H1 (cell line): Measurements from ENCODE around the gene MS4A18. TPM values are rescaled to one million over a fixed set of nuclear protein-coding genes. Genes with fewer than 3 reads are reported as not detected.

ENCODE experiments used
- BRCA1 ChIP-seq: IDR thresholded peaks from 2 replicates; pipeline ENCODE4 v1.6.1; 2012; ENCODE audit warnings: low read depth, low read length, improper control_type of control experiment
- CBX8 ChIP-seq: fragments of 300-800, 300-1000 bp; sonication (generic); IDR thresholded peaks from 2 replicates; pipeline ENCODE4 v1.7.1; 2016; ENCODE audit warnings: low read depth, low read length, borderline replicate concordance
- CHD1 ChIP-seq: IDR thresholded peaks from 2 replicates; pipeline ENCODE4 v1.6.1; 2012; ENCODE audit warnings: low read depth, low read length, improper control_type of control experiment
- CHD7 ChIP-seq: fragments of 300-600 bp; sonication (generic); IDR thresholded peaks from 2 replicates; pipeline ENCODE4 v1.7.1; 2012; ENCODE audit warnings: low read length, moderate library complexity, mild to moderate bottlenecking, inconsistent platforms; ENCODE audit not compliant: insufficient replicate concordance
- GTF2F1 ChIP-seq: IDR thresholded peaks from 2 replicates; pipeline ENCODE4 v1.6.1; 2012; ENCODE audit warnings: low read depth, low read length, improper control_type of control experiment, borderline replicate concordance
- JUND ChIP-seq: IDR thresholded peaks from 2 replicates; pipeline ENCODE4 v1.6.1; 2011; ENCODE audit warnings: mild to moderate bottlenecking, improper control_type of control experiment, low read length
- NANOG ChIP-seq: IDR thresholded peaks from 2 replicates; pipeline ENCODE4 v1.6.1; 2011; ENCODE audit warnings: low read length, low read depth, mild to moderate bottlenecking, inconsistent platforms; ENCODE audit not compliant: insufficient read depth, poor library complexity, severe bottlenecking
- USF2 ChIP-seq: IDR thresholded peaks from 2 replicates; pipeline ENCODE4 v1.6.1; 2011; ENCODE audit warnings: low read length, improper control_type of control experiment
- YY1 ChIP-seq: IDR thresholded peaks from 2 replicates; pipeline ENCODE4 v1.6.1; 2011; ENCODE audit warnings: low read depth, mild to moderate bottlenecking, low read length
- polyA plus RNA-seq, 7 experiments: library from polyadenylated mRNA; depleted of rRNA in 3 of 7; stranded (reverse) in 5 of 7; unstranded in 2 of 7; fragments of >200 nt in 5 of 7; fragments of 200-250 nt in 2 of 7; gene quantifications; 1 replicate in 5 of 7; 2 replicates in 1 of 7; 4 replicates in 1 of 7; pipeline versions ENCODE4 v1.2.1 to v1.2.3, GENCODE V29; 2011 to 2013; ENCODE audit warnings: missing spikeins in 2 of 7, mixed read lengths in 2 of 7
- total RNA-seq: library from RNA; stranded (reverse); fragmentation: NEBNext Ultra II Directional; extraction: Animal tissue kit (Norgen Biotek cat#: 25700); gene quantifications from 2 replicates; pipeline ENCODE4 v1.2.1, GENCODE V29; 2021

MS4A18 gene
- total and polyA plus RNA-seq, 2 of the 8 experiments (the other 6 are each of a cell fraction or from before 2014, with no cell fraction given): not detected

GRCh38 chr11:60703374-60703773 lies 21.1 kb upstream of the MS4A18 start (continued):
- TF ChIP-seq CHD7: no peak
- TF ChIP-seq USF2: no peak
- no peak for TF ChIP-seq CHD1
- no peak for TF ChIP-seq GTF2F1
- no peak for TF ChIP-seq CBX8
- no peak for TF ChIP-seq JUND
- TF ChIP-seq BRCA1: no peak
- no peak for TF ChIP-seq YY1
- no peak for TF ChIP-seq NANOG
